Loucy (cell line): ENCODE results near the gene NFASC.

Experiments
- EZH2phosphoT487 ChIP-seq: fragments of 200-600 bp; IDR thresholded peaks from 2 replicates; pipeline ENCODE4 v1.6.1; 2018; ENCODE audit warnings: antibody characterized with exemption, mild to moderate bottlenecking, moderate library complexity, borderline replicate concordance
- TF ChIP-seq, protein P1 (sequence below): fragments of 200-600 bp; sonication (generic); conservative IDR thresholded peaks from 2 replicates; pipeline ENCODE4 v1.5.1; 2014; ENCODE audit warnings: mild to moderate bottlenecking, antibody characterized with exemption, low read length

DNA sequence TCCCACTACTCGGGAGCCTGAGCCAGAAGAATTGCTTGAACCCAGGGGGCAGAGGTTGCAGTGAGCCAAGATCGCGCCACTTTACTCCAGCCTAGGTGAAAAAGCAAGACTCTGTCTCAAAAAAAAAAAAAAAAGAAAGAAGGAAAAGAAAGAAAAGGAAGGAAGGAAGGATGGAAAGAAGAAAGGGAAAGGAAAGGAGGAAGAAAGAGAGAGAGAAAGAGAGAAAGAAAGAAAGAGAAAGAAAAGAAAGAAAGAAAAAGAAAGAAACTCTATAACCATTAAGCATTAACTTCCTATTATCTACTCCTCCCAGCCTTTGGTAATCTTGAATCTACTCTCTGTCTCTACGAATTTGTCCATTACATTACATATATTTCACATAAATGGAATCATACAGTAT is 6.9 kb upstream of the NFASC start:
- TF ChIP-seq, protein P1, sequence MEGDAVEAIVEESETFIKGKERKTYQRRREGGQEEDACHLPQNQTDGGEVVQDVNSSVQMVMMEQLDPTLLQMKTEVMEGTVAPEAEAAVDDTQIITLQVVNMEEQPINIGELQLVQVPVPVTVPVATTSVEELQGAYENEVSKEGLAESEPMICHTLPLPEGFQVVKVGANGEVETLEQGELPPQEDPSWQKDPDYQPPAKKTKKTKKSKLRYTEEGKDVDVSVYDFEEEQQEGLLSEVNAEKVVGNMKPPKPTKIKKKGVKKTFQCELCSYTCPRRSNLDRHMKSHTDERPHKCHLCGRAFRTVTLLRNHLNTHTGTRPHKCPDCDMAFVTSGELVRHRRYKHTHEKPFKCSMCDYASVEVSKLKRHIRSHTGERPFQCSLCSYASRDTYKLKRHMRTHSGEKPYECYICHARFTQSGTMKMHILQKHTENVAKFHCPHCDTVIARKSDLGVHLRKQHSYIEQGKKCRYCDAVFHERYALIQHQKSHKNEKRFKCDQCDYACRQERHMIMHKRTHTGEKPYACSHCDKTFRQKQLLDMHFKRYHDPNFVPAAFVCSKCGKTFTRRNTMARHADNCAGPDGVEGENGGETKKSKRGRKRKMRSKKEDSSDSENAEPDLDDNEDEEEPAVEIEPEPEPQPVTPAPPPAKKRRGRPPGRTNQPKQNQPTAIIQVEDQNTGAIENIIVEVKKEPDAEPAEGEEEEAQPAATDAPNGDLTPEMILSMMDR: no peak
- no peak for TF ChIP-seq EZH2phosphoT487
